HepG2 (cell line): Measurements from ENCODE around the gene DPEP3. TPM values are rescaled to one million over a fixed set of nuclear protein-coding genes. Genes with fewer than 3 reads are reported as not detected.

Source experiments
- ATF4 ChIP-seq, 2 experiments: fragments of 450-650 bp in 1 of 2; sonication (generic) in 1 of 2; formaldehyde crosslinking; IDR thresholded peaks; 2 replicates each; pipeline versions ENCODE4 v1.5.0 to v1.8.0; 2020 to 2022; ENCODE audit warnings: mild to moderate bottlenecking in 1 of 2, missing genetic modification reagents in 1 of 2
- BCL6 ChIP-seq: IDR thresholded peaks from 2 replicates; pipeline ENCODE4 v1.6.1; 2016; ENCODE audit warnings: missing genetic modification reagents, missing compliant biosample characterization
- CC2D1A ChIP-seq: sonication (generic); formaldehyde crosslinking; IDR thresholded peaks from 2 replicates; pipeline ENCODE4 v1.8.1; 2023; ENCODE audit warnings: mild to moderate bottlenecking, missing genetic modification reagents
- CCAR2 ChIP-seq: fragments of 200-400 bp; formaldehyde crosslinking; optimal IDR thresholded peaks from 2 replicates; pipeline ENCODE3; 2018; ENCODE audit warnings: low read depth, mild to moderate bottlenecking, low read length, moderate library complexity
- DBP ChIP-seq: sonication (generic); formaldehyde crosslinking; IDR thresholded peaks from 2 replicates; pipeline ENCODE4 v1.4.0; 2020; ENCODE audit warnings: missing genetic modification reagents; ENCODE audit errors: not compliant biosample characterization
- DRAP1 ChIP-seq: IDR thresholded peaks from 2 replicates; pipeline ENCODE4 v1.6.1; 2016; ENCODE audit warnings: missing genetic modification reagents, missing compliant biosample characterization
- EED ChIP-seq: sonication (generic); formaldehyde crosslinking; IDR thresholded peaks from 2 replicates; pipeline ENCODE4 v1.5.0; 2020; ENCODE audit warnings: mild to moderate bottlenecking, missing genetic modification reagents
- FOXO1 ChIP-seq: sonication (generic); formaldehyde crosslinking; IDR thresholded peaks from 2 replicates; pipeline ENCODE4 v1.4.0; 2020; ENCODE audit warnings: missing genetic modification reagents
- KLF12 ChIP-seq: sonication (generic); formaldehyde crosslinking; IDR thresholded peaks from 2 replicates; pipeline ENCODE4 v1.4.0; 2020; ENCODE audit warnings: missing genetic modification reagents, borderline replicate concordance
- MBNL3 ChIP-seq: fragments of 250-450 bp; sonication (Bioruptor Pico); conservative IDR thresholded peaks from 2 replicates; pipeline ENCODE4 v1.8.0; 2022; ENCODE audit warnings: mild to moderate bottlenecking, inconsistent platforms
- SALL1 ChIP-seq: sonication (generic); formaldehyde crosslinking; IDR thresholded peaks from 2 replicates; pipeline ENCODE4 v1.8.0; 2022; ENCODE audit warnings: mild to moderate bottlenecking, missing genetic modification reagents
- SMAD1 ChIP-seq: sonication (generic); formaldehyde crosslinking; IDR thresholded peaks from 2 replicates; pipeline ENCODE4 v1.4.0; 2020; ENCODE audit warnings: missing genetic modification reagents, low read depth, mild to moderate bottlenecking, borderline replicate concordance
- SNAI1 ChIP-seq: sonication (generic); formaldehyde crosslinking; IDR thresholded peaks from 2 replicates; pipeline ENCODE4 v1.5.0; 2020; ENCODE audit warnings: mild to moderate bottlenecking, missing genetic modification reagents, borderline replicate concordance
- SNAPC5 ChIP-seq: sonication (generic); formaldehyde crosslinking; IDR thresholded peaks from 2 replicates; pipeline ENCODE4 v1.8.1; 2023; ENCODE audit warnings: mild to moderate bottlenecking, missing genetic modification reagents, borderline replicate concordance
- SP5 ChIP-seq: IDR thresholded peaks from 2 replicates; pipeline ENCODE4 v1.6.1; 2016; ENCODE audit warnings: low read depth, borderline replicate concordance
- SRF ChIP-seq: IDR thresholded peaks from 2 replicates; pipeline ENCODE4 v1.6.1; 2011; ENCODE audit warnings: mild to moderate bottlenecking, low read depth, low read length, moderate library complexity
- SRSF1 ChIP-seq: fragments of 200-400 bp; formaldehyde crosslinking; optimal IDR thresholded peaks from 2 replicates; pipeline ENCODE3; 2017; ENCODE audit warnings: mild to moderate bottlenecking, low read depth, low read length, moderate library complexity
- TBP ChIP-seq: sonication (generic); formaldehyde crosslinking; IDR thresholded peaks from 2 replicates; pipeline ENCODE4 v1.5.0; 2020; ENCODE audit warnings: missing genetic modification reagents
- TRAFD1 ChIP-seq: sonication (generic); formaldehyde crosslinking; IDR thresholded peaks from 2 replicates; pipeline ENCODE4 v1.5.1; 2020; ENCODE audit warnings: missing genetic modification reagents, mild to moderate bottlenecking, borderline replicate concordance
- ZC3H4 ChIP-seq: sonication (generic); formaldehyde crosslinking; IDR thresholded peaks from 2 replicates; pipeline ENCODE4 v1.4.0; 2020; ENCODE audit warnings: missing genetic modification reagents, borderline replicate concordance
- ZFP1 ChIP-seq: IDR thresholded peaks from 2 replicates; pipeline ENCODE4 v1.6.1; 2016
- ZNF256 ChIP-seq: sonication (generic); formaldehyde crosslinking; conservative IDR thresholded peaks from 2 replicates; pipeline ENCODE4 v1.4.0; 2020; ENCODE audit warnings: missing genetic modification reagents
- ZNF335 ChIP-seq: sonication (generic); formaldehyde crosslinking; IDR thresholded peaks from 2 replicates; pipeline ENCODE4 v1.4.0; 2020; ENCODE audit warnings: missing genetic modification reagents
- ZNF33B ChIP-seq: sonication (generic); formaldehyde crosslinking; IDR thresholded peaks from 2 replicates; pipeline ENCODE4 v1.5.1; 2020; ENCODE audit warnings: mild to moderate bottlenecking, missing genetic modification reagents
- ZNF496 ChIP-seq: sonication (generic); formaldehyde crosslinking; IDR thresholded peaks from 2 replicates; pipeline ENCODE4 v1.8.1; 2023; ENCODE audit warnings: mild to moderate bottlenecking, moderate library complexity, missing genetic modification reagents; ENCODE audit not compliant: insufficient replicate concordance
- ZNF75D ChIP-seq: sonication (generic); formaldehyde crosslinking; IDR thresholded peaks from 2 replicates; pipeline ENCODE4 v1.8.1; 2023; ENCODE audit warnings: missing genetic modification reagents, mild to moderate bottlenecking, borderline replicate concordance
- ZNF782 ChIP-seq: sonication (generic); formaldehyde crosslinking; IDR thresholded peaks from 2 replicates; pipeline ENCODE4 v1.4.0; 2020; ENCODE audit warnings: missing genetic modification reagents, mild to moderate bottlenecking, borderline replicate concordance
- polyA plus RNA-seq, 8 experiments: library from polyadenylated mRNA; depleted of rRNA in 3 of 8; stranded (reverse) in 7 of 8; unstranded in 1 of 8; fragments of >200 nt; fragmentation: Illumina TruSeq in 4 of 8; extraction: Trizol in 4 of 8; gene quantifications; 2 replicates each; pipeline versions ENCODE4 v1.2.1 to v1.2.3, GENCODE V29; 2011 to 2016; ENCODE audit warnings: low read depth in 4 of 8, missing spikeins in 1 of 8, mixed read lengths in 1 of 8; ENCODE audit not compliant: insufficient read depth in 1 of 8
- total RNA-seq, 5 experiments: library from RNA; depleted of rRNA; stranded (reverse); fragments of >200 nt; fragmentation: Illumina TruSeq; extraction: Trizol; gene quantifications; 2 replicates each; pipeline ENCODE4 v1.2.3, GENCODE V29; 2016; ENCODE audit warnings: low read depth in 1 of 5

DPEP3 gene
- total and polyA plus RNA-seq, 2 of the 13 experiments (the other 11 are each of a cell fraction or from before 2014, with no cell fraction given): not detected

- TF ChIP-seq SNAI1 (CRISPR knock-in tag) (no peak), BCL6 (CRISPR knock-in tag) (no peak), EED (CRISPR knock-in tag) (no peak), ZNF782 (CRISPR knock-in tag) (no peak), ZNF33B (no peak), TBP (no peak), SRSF1 (peak; percentile 49), SRF (no peak), ZNF335 (CRISPR knock-in tag) (no peak), ZNF256 (CRISPR knock-in tag) (no peak), KLF12 (CRISPR knock-in tag) (no peak), FOXO1 (CRISPR knock-in tag) (no peak), TRAFD1 (CRISPR knock-in tag) (no peak), SMAD1 (CRISPR knock-in tag) (no peak), DBP (CRISPR knock-in tag) (no peak), ZNF75D (no peak), MBNL3 (CRISPR knock-in tag) (no peak), ZC3H4 (CRISPR knock-in tag) (no peak), ZNF496 (CRISPR knock-in tag) (no peak), ZFP1 (CRISPR knock-in tag) (no peak), ATF4 (CRISPR knock-in tag; IDR thresholded peaks at IDR 0.05) (no peak), SP5 (CRISPR knock-in tag) (peak; percentile 75; the same call in 1 of the 2 replicates), SALL1 (peak; percentile 27; the same call in 1 of the 2 replicates), CCAR2 (no peak), SNAPC5 (CRISPR knock-in tag) (no peak), DRAP1 (CRISPR knock-in tag) (no peak), CC2D1A (CRISPR knock-in tag) (0 out of 2 replicates have a peak, but pooled peaks have one; percentile 85)
These were observed 14.4 kb downstream of the DPEP3 start (continued) for GRCh38 chr16:67965668-67966548.
